Measurements from ENCODE around the gene HSD17B14.
A peak's percentile ranks its signal among the peaks of the same experiment; 100 is the strongest.

Gene HSD17B14

GRCh38 chr19:48830965-48831364 lies 5.3 kb downstream of the HSD17B14 start:
- DNase-seq = no peak

DNA sequence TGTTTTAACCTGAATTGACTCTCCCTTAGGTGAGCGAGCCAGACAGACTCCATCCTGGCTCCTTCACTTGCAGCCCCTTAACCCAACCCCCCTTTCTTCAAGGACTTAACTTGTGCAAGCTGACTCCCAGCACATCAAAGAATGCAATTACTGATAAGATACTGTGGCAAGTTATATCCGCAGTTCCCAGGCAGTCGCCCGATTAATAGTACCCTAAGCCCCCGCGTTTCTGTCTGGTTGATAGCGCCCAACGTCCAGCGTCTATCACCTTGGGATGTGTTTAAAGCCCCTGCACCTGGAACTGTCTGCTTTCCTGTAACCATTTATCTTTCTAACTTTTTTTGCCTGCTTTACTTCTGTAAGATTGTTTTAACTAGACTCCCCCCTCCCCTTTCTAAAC lies 6.2 kb downstream of the HSD17B14 start:
- DNase-seq = no peak

DNA sequence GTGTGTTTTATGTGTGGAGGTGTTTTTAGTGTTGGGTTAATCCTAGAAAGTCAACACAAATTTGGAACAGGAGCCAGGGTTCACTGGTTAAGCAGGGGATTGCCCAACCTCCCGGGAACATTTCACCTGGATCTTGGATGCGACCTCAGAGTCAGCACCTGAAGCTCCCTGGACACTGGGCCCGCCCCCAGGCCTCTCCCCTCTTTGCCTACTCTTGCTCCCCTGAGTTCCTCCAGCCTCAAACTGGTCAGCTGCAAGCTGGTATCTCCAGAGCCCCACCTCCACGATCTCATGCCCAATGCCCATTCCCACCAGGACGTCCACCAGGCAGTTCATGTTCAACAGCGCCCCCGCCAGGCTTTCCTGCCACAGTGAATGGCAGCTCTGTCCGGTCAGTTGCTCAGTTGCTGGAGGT lies 9.7 kb downstream of the HSD17B14 start:
- no peak for DNase-seq

GRCh38 chr19:48822514-48822913 lies 13.8 kb downstream of the HSD17B14 start:
- no peak for DNase-seq

DNA sequence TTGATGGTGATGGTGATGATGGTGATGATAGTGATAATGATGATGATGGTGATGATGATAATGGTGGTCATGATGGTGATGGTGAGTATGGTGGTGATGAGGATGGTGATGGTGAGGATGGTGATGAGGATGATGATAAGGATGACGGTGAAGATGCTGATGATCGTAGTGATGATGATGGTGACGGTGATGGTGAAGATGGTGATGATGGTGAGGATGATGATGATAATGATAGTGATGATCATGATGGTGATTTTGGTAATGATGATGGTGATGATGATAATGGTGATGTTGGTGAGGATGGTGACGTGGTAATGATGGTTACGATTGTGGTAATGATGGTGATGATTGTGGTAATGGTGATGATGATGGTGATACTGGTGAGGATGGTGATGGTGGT lies 14.7 kb downstream of the HSD17B14 start:
- DNase-seq = no peak

- DNase-seq = peak in 31 of 51 donors; percentile 15 to 75 (median 50)
Measured at GRCh38 chr19:48819366-48819816, 16.9 kb downstream of the HSD17B14 start.

- DNase-seq = no peak
Measured at GRCh38 chr19:48818234-48818820, 18.0 kb downstream of the HSD17B14 start.

- no peak for DNase-seq
Measured at GRCh38 chr19:48817585-48818124, 18.6 kb downstream of the HSD17B14 start.

DNA sequence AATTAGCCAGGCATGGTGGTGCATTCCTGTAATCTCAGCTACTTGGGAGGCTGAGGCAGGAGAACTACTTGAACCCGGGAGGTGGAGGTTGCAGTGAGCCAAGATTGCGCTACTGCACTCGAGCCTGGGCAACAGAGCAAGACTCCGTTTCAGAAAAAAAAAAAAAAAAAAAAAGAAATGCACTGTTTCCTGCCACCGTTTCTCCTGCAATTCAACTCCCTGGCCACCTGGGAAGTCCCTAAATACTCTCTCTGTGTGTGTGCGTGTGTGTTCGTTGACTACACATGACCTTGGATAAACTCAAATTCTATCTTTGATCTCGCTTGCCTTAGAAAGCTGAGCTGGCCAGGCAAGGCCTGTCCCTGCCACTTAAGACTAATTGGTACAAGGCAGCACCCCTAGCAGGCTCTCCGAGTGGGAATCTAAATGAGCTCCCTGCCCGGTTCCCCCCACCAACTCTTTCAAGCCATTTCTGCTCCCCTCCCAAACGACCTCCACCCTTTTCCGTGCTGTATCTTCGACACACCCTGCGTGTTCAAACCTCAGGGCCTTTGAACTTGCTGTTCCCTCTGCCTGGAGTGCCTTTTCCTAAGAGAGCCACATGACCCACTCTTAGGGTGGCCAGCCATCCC lies 20.3 kb downstream of the HSD17B14 start:
- no peak for DNase-seq

GRCh38 chr19:48814895-48815294 lies 21.4 kb downstream of the HSD17B14 start:
- DNase-seq = no peak

- no peak for DNase-seq
Measured at GRCh38 chr19:48813123-48813913, 23.0 kb downstream of the HSD17B14 start.

- peak in 49 of 51 donors; percentile 16 to 91 (median 75) for DNase-seq
Measured at GRCh38 chr19:48812094-48812929, 24.0 kb downstream of the HSD17B14 start.

- peak in 2 of 51 donors; percentile 30 to 50 for DNase-seq
Measured at GRCh38 chr19:48810151-48810550, 26.1 kb downstream of the HSD17B14 start.

DNA sequence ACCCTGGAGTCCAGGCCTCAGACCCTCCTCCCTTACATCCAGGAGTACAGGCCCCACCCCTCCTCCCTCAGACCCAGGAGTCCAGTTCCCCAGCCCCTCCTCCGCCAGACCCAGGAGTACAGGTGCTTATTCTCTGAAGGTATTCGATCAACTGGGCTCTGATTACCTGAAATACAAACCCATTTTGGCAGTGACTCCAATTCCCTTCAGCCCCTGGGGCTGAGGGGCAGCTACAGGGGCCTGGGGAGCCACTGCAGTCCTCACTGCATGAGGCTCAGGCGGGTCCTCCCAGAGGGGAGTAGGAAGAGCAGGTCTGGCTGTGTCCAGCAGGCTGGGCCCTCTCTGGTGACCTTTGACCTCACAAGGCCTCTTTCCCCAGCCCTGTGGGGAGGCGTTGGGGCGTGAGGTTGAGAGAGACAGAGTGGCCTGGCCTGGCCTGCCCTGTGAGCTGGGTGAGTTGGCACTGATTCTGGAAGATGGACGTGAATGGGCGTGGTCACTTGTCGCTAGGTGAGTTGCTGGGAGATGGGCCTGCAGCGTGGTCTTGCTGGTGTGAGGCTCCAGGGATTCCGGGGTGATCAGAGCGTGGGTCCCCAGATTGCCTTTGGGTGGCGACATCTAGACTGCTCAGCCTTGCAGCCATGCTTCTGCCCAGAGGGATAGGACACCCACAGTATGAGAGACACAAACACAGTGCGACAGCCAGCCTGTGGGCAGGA lies 28.5 kb downstream of the HSD17B14 start:
- DNase-seq = no peak

DNA sequence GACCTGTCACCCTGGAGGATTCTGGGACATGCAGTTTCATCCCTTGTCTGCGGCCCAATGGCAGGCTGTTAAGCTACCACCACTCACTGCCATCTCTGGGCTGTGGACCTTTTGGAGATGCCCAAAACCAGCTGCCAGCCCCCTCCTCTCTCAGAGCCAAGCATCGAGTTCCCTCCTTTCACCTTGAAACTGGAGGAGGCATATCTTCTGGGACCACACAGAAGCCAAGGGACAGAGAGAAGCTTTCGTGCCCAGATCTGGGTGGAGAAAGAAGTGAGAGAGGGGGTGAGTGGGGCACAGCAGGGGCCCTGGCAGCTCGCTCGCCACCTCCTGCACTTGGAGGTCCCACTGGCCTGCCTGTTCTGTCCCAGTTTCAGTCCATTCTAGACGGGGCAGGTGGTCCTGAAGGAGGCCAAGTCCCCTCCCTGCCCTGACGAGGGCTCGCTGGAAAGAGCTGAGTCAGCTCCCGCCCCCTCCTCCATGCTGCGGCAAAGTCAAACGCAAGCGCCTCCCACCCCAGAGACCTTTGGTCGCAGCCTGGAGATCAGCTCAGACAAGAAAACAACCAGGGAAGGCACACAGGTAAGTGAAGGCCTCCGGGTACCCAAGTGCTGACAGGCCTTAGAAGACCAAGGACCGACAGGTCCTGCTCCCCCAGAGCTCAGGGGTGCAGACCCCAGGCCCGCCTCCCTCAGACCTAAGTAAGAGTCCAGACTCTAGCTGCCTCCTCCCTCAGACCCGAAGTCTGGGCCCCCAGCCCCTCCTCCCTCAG lies 29.3 kb downstream of the HSD17B14 start:
- DNase-seq = peak in 18 of 51 donors; percentile 13 to 74 (median 50)

GRCh38 chr19:48806518-48806817 lies 29.8 kb downstream of the HSD17B14 start:
- DNase-seq = peak in 20 of 51 donors; percentile 16 to 76 (median 42)

- no peak for DNase-seq
Measured at GRCh38 chr19:48805452-48805851, 30.8 kb downstream of the HSD17B14 start.

DNA sequence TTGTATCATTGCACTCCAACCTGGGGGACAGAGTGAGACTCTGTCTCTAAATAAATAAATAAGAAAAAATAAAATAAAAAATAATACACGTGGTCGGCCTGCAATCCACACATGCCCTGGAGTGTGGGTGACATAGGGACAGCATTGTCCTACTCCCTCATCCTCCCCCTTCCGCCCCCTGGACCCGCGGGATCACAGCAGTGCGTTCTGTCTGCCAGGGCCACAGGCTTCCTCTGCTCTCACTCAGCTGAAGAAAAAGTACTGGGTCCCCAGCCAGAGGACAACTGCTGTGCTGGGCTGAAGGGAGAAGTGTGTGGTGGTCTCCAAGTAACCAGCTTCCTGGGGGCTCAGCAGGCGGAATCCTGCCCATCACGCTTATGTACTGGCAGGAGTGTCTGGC lies 31.8 kb downstream of the HSD17B14 start:
- peak in 15 of 51 donors; percentile 9 to 42 (median 21) for DNase-seq

DNA sequence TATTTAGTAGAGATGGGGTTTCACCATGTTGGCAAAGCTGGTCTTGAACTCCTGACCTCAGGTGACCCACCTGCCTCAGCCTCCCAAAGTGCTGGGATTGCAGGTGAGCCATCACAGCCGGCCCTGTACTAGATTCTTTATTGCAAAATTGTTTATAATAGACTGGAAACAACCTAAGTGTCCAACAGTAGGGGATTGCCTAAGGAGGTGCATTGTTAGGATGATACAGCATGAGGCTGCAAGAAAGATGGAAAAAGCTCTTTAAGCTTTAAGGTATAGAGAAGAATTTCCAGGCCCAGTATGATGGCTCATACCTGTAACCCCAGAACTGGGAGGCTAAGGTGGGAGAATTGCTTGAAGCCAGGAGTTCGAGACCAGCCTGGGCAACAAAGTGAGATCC lies 33.7 kb downstream of the HSD17B14 start:
- no peak for DNase-seq
